Adrenal gland (tissue), 12 donors: ENCODE results near the gene CLCN5. TPM values are rescaled to one million over a fixed set of nuclear protein-coding genes. Genes with fewer than 3 reads are reported as not detected.

ENCODE experiments used
- DNase-seq, 7 donors: peaks; one replicate each; pipeline ENCODE4 v3.0.0-alpha.2; 2019 to 2020
- H3K27ac ChIP-seq, 5 donors: fragments of 200-600 bp; sonication (generic) in 4 of 5; 1 replicate in 3 of 5; 2 replicates in 2 of 5; pipeline versions ENCODE4 v1.5.1 to v1.8.0; 2016 to 2020; ENCODE audit warnings: mild to moderate bottlenecking in 1 of 5
- H3K27me3 ChIP-seq: fragments of 200-600 bp; 2 replicates; pipeline ENCODE4 v1.8.0; 2021
- H3K36me3 ChIP-seq, 2 donors: fragments of 200-600 bp; replicated peaks in 1 of 2; 1 replicate in 1 of 2; 2 replicates in 1 of 2; pipeline versions ENCODE4 v1.5.1 to v1.8.0; 2018 to 2022
- H3K4me1 ChIP-seq, 2 donors: fragments of 200-600 bp; replicated peaks in 1 of 2; 1 replicate in 1 of 2; 2 replicates in 1 of 2; pipeline versions ENCODE4 v1.5.1 to v1.8.0; 2018 to 2021
- H3K4me3 ChIP-seq, 4 donors: fragments of 200-600 bp; sonication (generic) in 3 of 4; one replicate each; pipeline ENCODE4 v1.5.1; 2016 to 2018
- H3K9me3 ChIP-seq, 3 donors: fragments of 200-600 bp; sonication (generic) in 1 of 3; replicated peaks in 1 of 3; 1 replicate in 2 of 3; 2 replicates in 1 of 3; pipeline versions ENCODE4 v1.5.1 to v1.8.0; 2016 to 2021
- POLR2A ChIP-seq, 2 donors: fragments of 450-650 bp; IDR thresholded peaks; one replicate each; pipeline ENCODE4 v1.6.1; 2017; ENCODE audit warnings: antibody characterized with exemption in 2 of 2, mild to moderate bottlenecking in 2 of 2, moderate library complexity in 1 of 2
- WGBS, 4 donors: extraction: QIAGEN DNeasy Blood & Tissue Kit in 2 of 4; methylation state at CpG; one replicate each; pipeline versions ENCODE4 v1.1.5 to v1.1.7; 2013 to 2017; 5-methylcytosine and 5-hydroxymethylcytosine counted together
- intact Hi-C, 2 donors: fragments of 100-400 bp; cut with DNase I; formaldehyde crosslinking; loops; one replicate each; pipeline versions ENCODE4 v1.14.1 to v1.15.0; 2022 to 2023
- polyA plus RNA-seq, 3 donors: library from polyadenylated mRNA; stranded (reverse); fragments of 200-250 nt in 2 of 3; fragments of 350-450 nt in 1 of 3; fragmentation: Illumina TruSeq in 1 of 3; extraction: RNeasy Lipid Tissue Mini Kit (QIAGEN cat#74804) in 1 of 3; gene quantifications; one replicate each; pipeline ENCODE4 v1.2.3, GENCODE V29; 2013 to 2014
- total RNA-seq, 9 donors: library from RNA; depleted of rRNA in 4 of 9; stranded (reverse); fragments of >200 nt in 4 of 9; fragments of 120-200 nt in 1 of 9; fragmentation: NEBNext Ultra II Directional in 1 of 9; extraction: Animal tissue kit (Norgen Biotek cat#: 25700) in 1 of 9; gene quantifications; one replicate each; pipeline versions ENCODE4 v1.1.0 to v1.2.4, GENCODE V29; 2013 to 2023
- TF ChIP-seq, protein P1 (sequence below), 6 experiments: fragments of 450-650 bp in 4 of 6; fragments of 200-600 bp in 2 of 6; sonication (generic) in 1 of 6; IDR thresholded peaks; 1 replicate in 5 of 6; 2 replicates in 1 of 6; pipeline versions ENCODE4 v1.5.1 to v1.8.0; 2016 to 2021; ENCODE audit warnings: antibody characterized with exemption in 6 of 6, mild to moderate bottlenecking in 2 of 6, moderate library complexity in 1 of 6
- donor health status: healthy with polysubstance abuse.
- donor health status: Bipolar disorder and iron deficiency.
- donor health status: DM: yes; HTN: yes; CAD: no.
- donor health status: DM: no; HTN: no; CAD: no.
- donor health status: DM: no; HTN: no; CAD: no.
- donor health status: DM: yes; HTN: yes; CAD: no.

CLCN5 gene
- total and polyA plus RNA-seq, 12 donors: 3.3 to 17.3 (median 8.6) TPM

- TF ChIP-seq POLR2A (IDR thresholded peaks at IDR 0.05): no peak
- TF ChIP-seq, protein P1, sequence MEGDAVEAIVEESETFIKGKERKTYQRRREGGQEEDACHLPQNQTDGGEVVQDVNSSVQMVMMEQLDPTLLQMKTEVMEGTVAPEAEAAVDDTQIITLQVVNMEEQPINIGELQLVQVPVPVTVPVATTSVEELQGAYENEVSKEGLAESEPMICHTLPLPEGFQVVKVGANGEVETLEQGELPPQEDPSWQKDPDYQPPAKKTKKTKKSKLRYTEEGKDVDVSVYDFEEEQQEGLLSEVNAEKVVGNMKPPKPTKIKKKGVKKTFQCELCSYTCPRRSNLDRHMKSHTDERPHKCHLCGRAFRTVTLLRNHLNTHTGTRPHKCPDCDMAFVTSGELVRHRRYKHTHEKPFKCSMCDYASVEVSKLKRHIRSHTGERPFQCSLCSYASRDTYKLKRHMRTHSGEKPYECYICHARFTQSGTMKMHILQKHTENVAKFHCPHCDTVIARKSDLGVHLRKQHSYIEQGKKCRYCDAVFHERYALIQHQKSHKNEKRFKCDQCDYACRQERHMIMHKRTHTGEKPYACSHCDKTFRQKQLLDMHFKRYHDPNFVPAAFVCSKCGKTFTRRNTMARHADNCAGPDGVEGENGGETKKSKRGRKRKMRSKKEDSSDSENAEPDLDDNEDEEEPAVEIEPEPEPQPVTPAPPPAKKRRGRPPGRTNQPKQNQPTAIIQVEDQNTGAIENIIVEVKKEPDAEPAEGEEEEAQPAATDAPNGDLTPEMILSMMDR (IDR thresholded peaks at IDR 0.05): peak; percentile 57 to 82 (median 68)
- peak; percentile 43 to 81 (median 72) for DNase-seq
- WGBS, 4 donors: 5 to 23% (median 12%) methylated on average over 8 of the region's 8 CpGs
- intact Hi-C loops: loop anchor here (5.0 to 10.0 kb wide), 2 partner anchors 163 to 165 kb away; no protein-coding TSS in a partner anchor
- Histone ChIP-seq H3K27ac (no peak overlapping the region), H3K4me1 (peaks cover 0 to 10% of the 10 kb centered on the region in 2 donors), H3K36me3 (no peaks in the 10 kb centered on the region), H3K27me3 (no peaks in the 10 kb centered on the region), H3K4me3 (no peak overlapping the region), H3K9me3 (no peaks in the 10 kb centered on the region)
Observed at GRCh38 chrX:49919617-49920016, 2.8 kb upstream of the CLCN5 start.

DNA sequence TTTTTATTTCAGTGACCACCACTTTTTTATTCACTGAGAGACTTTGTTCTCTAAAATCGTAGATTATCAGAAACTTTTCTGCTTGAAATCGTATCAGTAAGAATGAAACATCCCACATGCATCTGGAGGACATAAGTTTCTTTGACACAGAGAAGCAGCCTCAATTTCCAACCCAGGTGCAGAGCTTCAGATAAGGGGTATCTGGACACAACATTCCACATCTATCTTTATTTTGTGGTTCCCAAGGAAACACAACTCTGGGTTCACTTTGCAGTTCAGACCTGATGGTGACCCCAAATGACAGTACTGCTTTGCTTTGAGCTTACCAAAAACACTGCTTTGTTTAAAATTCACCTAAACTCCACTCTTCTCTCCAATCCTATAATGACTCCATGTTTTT lies 1.3 kb upstream of the CLCN5 start:
- H3K27ac ChIP-seq: no peak overlapping the region
- 58 to 81% (median 71%) methylated on average over 2 of the region's 2 CpGs for WGBS, 4 donors
- H3K4me3 ChIP-seq: no peak overlapping the region
- no peaks in the 10 kb centered on the region for H3K9me3 ChIP-seq
- TF ChIP-seq, protein P1 (IDR thresholded peaks at IDR 0.05): no peak
- TF ChIP-seq POLR2A (IDR thresholded peaks at IDR 0.05): no peak
- intact Hi-C loops: no loop called here
- H3K4me1 ChIP-seq: peaks cover 0 to 10% of the 10 kb centered on the region in 2 donors
- no peaks in the 10 kb centered on the region for H3K27me3 ChIP-seq
- no peaks in the 10 kb centered on the region for H3K36me3 ChIP-seq
- DNase-seq: no peak

DNA sequence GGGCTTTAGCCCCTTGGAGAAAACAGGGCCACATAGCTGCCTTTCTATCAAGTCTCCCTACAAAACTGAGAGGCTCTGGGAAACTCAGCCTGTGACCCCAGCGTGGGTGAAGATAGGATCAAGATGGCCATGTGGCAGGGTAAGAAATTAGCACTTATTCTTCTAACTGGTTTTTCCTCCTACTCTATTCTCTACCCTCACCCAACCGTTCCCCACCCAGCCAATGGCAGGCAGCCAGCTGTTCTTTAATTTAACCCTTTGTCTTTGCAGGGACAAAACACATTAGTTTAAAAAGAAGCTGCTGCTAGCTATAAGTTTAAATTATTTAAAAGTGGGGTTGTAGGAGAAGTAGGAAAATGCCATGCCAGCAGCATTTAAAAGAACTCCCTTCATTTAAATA lies 2.8 kb downstream of the CLCN5 start:
- TF ChIP-seq POLR2A (IDR thresholded peaks at IDR 0.05): no peak
- TF ChIP-seq, protein P1 (IDR thresholded peaks at IDR 0.05): no peak
- H3K36me3 ChIP-seq: no peaks in the 10 kb centered on the region
- H3K9me3 ChIP-seq: no peaks in the 10 kb centered on the region
- intact Hi-C loops: no loop called here
- H3K4me3 ChIP-seq: no peak overlapping the region
- DNase-seq: no peak
- H3K27ac ChIP-seq: no peak overlapping the region
- no peaks in the 10 kb centered on the region for H3K4me1 ChIP-seq
- H3K27me3 ChIP-seq: no peaks in the 10 kb centered on the region
- 47 to 62% (median 53%) methylated on average over 2 of the region's 2 CpGs for WGBS, 4 donors

DNA sequence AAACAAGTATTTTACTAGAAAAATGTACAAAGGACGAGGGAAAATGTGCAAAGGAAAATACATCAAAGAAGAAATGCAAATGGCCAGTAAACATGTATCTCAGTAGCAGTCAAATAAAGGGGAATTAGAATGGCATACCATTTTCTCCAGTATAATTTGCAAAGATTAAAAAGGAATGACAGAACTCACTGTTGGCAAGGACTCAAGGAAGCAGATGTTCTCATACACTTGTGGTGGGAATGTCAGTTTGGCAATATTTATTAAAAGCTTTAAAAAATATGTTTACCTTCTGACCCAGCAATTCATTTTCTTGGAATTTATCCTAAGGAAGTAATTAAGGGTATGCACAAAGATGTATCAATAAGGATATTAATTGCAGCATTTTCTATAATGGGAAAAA lies 7.6 kb downstream of the CLCN5 start:
- Histone ChIP-seq H3K9me3 (no peaks in the 10 kb centered on the region), H3K36me3 (no peaks in the 10 kb centered on the region), H3K27ac (no peak overlapping the region), H3K4me1 (no peaks in the 10 kb centered on the region), H3K27me3 (no peaks in the 10 kb centered on the region), H3K4me3 (no peak overlapping the region)
- no peak for DNase-seq
- no peak for TF ChIP-seq POLR2A (IDR thresholded peaks at IDR 0.05)
- TF ChIP-seq, protein P1 (IDR thresholded peaks at IDR 0.05): no peak
- 37 to 97% (median 71%) methylated on average over 1 of the region's 1 CpG for WGBS, 4 donors
- intact Hi-C loops: no loop called here
